Gastrocnemius medialis (tissue), 4 donors: Measurements from ENCODE around the gene SAMD4A.

Experiments
- POLR2A ChIP-seq, 2 donors: fragments of 450-650 bp; IDR thresholded peaks; one replicate each; pipeline ENCODE4 v1.6.1; 2017; ENCODE audit warnings: antibody characterized with exemption in 2 of 2, mild to moderate bottlenecking in 2 of 2, moderate library complexity in 2 of 2
- TF ChIP-seq, protein P1 (sequence below), 5 experiments: fragments of 450-650 bp in 3 of 5; fragments of 200-600 bp in 2 of 5; sonication (generic) in 2 of 5; IDR thresholded peaks in 4 of 5; conservative IDR thresholded peaks in 1 of 5; 1 replicate in 4 of 5; 2 replicates in 1 of 5; pipeline ENCODE4 v1.5.1; 2016 to 2019; ENCODE audit warnings: antibody characterized with exemption in 5 of 5, mild to moderate bottlenecking in 3 of 5, moderate library complexity in 3 of 5

DNA sequence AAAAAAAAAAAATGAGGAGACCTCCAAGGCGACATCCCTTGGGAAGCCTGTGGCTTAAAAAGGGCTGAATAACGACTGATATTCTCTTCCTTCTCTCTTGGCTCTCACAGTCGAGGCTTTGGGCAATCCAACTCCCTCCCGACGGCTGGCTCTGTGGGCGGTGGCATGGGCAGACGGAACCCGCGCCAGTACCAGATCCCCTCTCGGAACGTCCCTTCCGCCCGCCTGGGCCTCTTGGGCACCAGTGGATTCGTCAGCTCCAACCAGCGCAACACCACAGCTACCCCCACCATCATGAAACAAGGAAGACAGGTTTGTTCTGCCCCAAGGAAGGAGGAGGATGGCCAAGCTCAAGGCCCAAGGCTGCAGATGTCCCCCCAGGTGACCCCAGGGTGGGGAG, 207.9 kb downstream of the SAMD4A start:
- TF ChIP-seq, protein P1, sequence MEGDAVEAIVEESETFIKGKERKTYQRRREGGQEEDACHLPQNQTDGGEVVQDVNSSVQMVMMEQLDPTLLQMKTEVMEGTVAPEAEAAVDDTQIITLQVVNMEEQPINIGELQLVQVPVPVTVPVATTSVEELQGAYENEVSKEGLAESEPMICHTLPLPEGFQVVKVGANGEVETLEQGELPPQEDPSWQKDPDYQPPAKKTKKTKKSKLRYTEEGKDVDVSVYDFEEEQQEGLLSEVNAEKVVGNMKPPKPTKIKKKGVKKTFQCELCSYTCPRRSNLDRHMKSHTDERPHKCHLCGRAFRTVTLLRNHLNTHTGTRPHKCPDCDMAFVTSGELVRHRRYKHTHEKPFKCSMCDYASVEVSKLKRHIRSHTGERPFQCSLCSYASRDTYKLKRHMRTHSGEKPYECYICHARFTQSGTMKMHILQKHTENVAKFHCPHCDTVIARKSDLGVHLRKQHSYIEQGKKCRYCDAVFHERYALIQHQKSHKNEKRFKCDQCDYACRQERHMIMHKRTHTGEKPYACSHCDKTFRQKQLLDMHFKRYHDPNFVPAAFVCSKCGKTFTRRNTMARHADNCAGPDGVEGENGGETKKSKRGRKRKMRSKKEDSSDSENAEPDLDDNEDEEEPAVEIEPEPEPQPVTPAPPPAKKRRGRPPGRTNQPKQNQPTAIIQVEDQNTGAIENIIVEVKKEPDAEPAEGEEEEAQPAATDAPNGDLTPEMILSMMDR (IDR thresholded peaks at IDR 0.05 in 4 of 5, conservative IDR thresholded peaks at IDR 0.05 in 1 of 5): no peak
- TF ChIP-seq POLR2A (IDR thresholded peaks at IDR 0.05): no peak
